H9 (cell line): ENCODE results near the gene CYB5A. TPM values are rescaled to one million over a fixed set of nuclear protein-coding genes. Genes with fewer than 3 reads are reported as not detected.

Source experiments
- DNase-seq: peaks from one replicate; pipeline ENCODE4 v3.0.0-alpha.2; 2017
- H2AFZ ChIP-seq: one replicate; pipeline ENCODE4 v1.6.1; 2013; ENCODE audit warnings: mild to moderate bottlenecking, low read length, control low read depth, moderate library complexity
- H2AK5ac ChIP-seq: 2 replicates; pipeline ENCODE4 v1.6.1; 2013; ENCODE audit warnings: low read length, control low read depth, mixed read lengths; ENCODE audit not compliant: insufficient read length
- H2BK120ac ChIP-seq: one replicate; pipeline ENCODE4 v1.6.1; 2013; ENCODE audit warnings: low read depth, mild to moderate bottlenecking, low read length, control low read depth, inconsistent platforms; ENCODE audit not compliant: poor library complexity, severe bottlenecking
- H2BK12ac ChIP-seq: 2 replicates; pipeline ENCODE4 v1.6.1; 2013; ENCODE audit warnings: low read length, control low read depth, mixed read lengths, low read depth; ENCODE audit not compliant: insufficient read length
- H2BK15ac ChIP-seq: 2 replicates; pipeline ENCODE4 v1.6.1; 2013; ENCODE audit warnings: low read depth, low read length, control low read depth
- H2BK20ac ChIP-seq: one replicate; pipeline ENCODE4 v1.6.1; 2013; ENCODE audit warnings: low read depth, mild to moderate bottlenecking, low read length, control low read depth, inconsistent platforms; ENCODE audit not compliant: poor library complexity, severe bottlenecking
- H2BK5ac ChIP-seq: 2 replicates; pipeline ENCODE4 v1.6.1; 2013; ENCODE audit warnings: low read length, control low read depth, mixed read lengths; ENCODE audit not compliant: insufficient read length
- H3K14ac ChIP-seq: 2 replicates; pipeline ENCODE4 v1.6.1; 2013; ENCODE audit warnings: low read length, control low read depth; ENCODE audit not compliant: insufficient read depth
- H3K18ac ChIP-seq: 2 replicates; pipeline ENCODE4 v1.6.1; 2013; ENCODE audit warnings: low read depth, mild to moderate bottlenecking, mixed read lengths, low read length, control low read depth; ENCODE audit not compliant: insufficient read length
- H3K23ac ChIP-seq: 2 replicates; pipeline ENCODE4 v1.6.1; 2013; ENCODE audit warnings: low read length, control low read depth, mixed read lengths, low read depth; ENCODE audit not compliant: insufficient read length
- H3K23me2 ChIP-seq: 2 replicates; pipeline ENCODE4 v1.6.1; 2013; ENCODE audit warnings: low read depth, mild to moderate bottlenecking, mixed read lengths, low read length, control low read depth; ENCODE audit not compliant: insufficient read length, poor library complexity, severe bottlenecking
- H3K27ac ChIP-seq: 2 replicates; pipeline ENCODE4 v1.5.1; 2013; ENCODE audit warnings: low read length, control low read depth, mixed read lengths, low read depth; ENCODE audit not compliant: insufficient read length
- H3K27me3 ChIP-seq: 2 replicates; pipeline ENCODE4 v1.6.1; 2013; ENCODE audit warnings: low read length, control low read depth, inconsistent platforms; ENCODE audit not compliant: insufficient read depth
- H3K4ac ChIP-seq: 2 replicates; pipeline ENCODE4 v1.6.1; 2013; ENCODE audit warnings: low read depth, mild to moderate bottlenecking, control low read depth, inconsistent platforms, low read length, moderate library complexity
- H3K4me1 ChIP-seq: 2 replicates; pipeline ENCODE4 v1.6.1; 2013; ENCODE audit warnings: low read length, control low read depth, inconsistent platforms; ENCODE audit not compliant: insufficient read depth
- H3K4me2 ChIP-seq: 2 replicates; pipeline ENCODE4 v1.6.1; 2013; ENCODE audit warnings: low read length, control low read depth, mixed read lengths; ENCODE audit not compliant: insufficient read length, insufficient read depth
- H3K56ac ChIP-seq: 2 replicates; pipeline ENCODE4 v1.6.1; 2013; ENCODE audit warnings: low read depth, mild to moderate bottlenecking, mixed read lengths, low read length, control low read depth; ENCODE audit not compliant: insufficient read length
- H3K79me1 ChIP-seq: 2 replicates; pipeline ENCODE4 v1.6.1; 2013; ENCODE audit warnings: low read depth, mild to moderate bottlenecking, moderate library complexity, low read length, control low read depth, inconsistent platforms; ENCODE audit not compliant: insufficient read depth, poor library complexity, severe bottlenecking
- H3K79me2 ChIP-seq: 2 replicates; pipeline ENCODE4 v1.6.1; 2013; ENCODE audit warnings: low read length, control low read depth, inconsistent platforms; ENCODE audit not compliant: insufficient read depth
- H3K9ac ChIP-seq: 2 replicates; pipeline ENCODE4 v1.6.1; 2013; ENCODE audit warnings: low read length, control low read depth, mixed read lengths; ENCODE audit not compliant: insufficient read length; ENCODE audit errors: extremely low read depth
- H3K9me3 ChIP-seq: one replicate; pipeline ENCODE4 v1.6.1; 2013; ENCODE audit warnings: low read depth, low read length, inconsistent platforms; ENCODE audit not compliant: control insufficient read depth
- H3T11ph ChIP-seq: one replicate; pipeline ENCODE4 v1.6.1; 2013; ENCODE audit warnings: mild to moderate bottlenecking, low read length, control low read depth, inconsistent platforms
- H4K20me1 ChIP-seq: one replicate; pipeline ENCODE4 v1.6.1; 2013; ENCODE audit not compliant: control insufficient read depth, insufficient read length, insufficient read depth
- H4K5ac ChIP-seq: 2 replicates; pipeline ENCODE4 v1.6.1; 2013; ENCODE audit warnings: low read depth, mild to moderate bottlenecking, mixed read lengths, low read length, control low read depth; ENCODE audit not compliant: insufficient read length
- H4K8ac ChIP-seq: replicated peaks from 2 replicates; pipeline ENCODE4 v1.6.1; 2013; ENCODE audit warnings: low read length, control low read depth, mixed read lengths, low read depth; ENCODE audit not compliant: insufficient read length
- H4K91ac ChIP-seq: 2 replicates; pipeline ENCODE4 v1.6.1; 2013; ENCODE audit warnings: low read depth, mild to moderate bottlenecking, moderate library complexity, mixed read lengths, low read length, control low read depth; ENCODE audit not compliant: insufficient read length
- H3K27ac Mint-ChIP-seq, 3 experiments: 2 replicates in 2 of 3; 3 replicates in 1 of 3; pipeline ENCODE4 v1.8.0; 2020 to 2021; ENCODE audit warnings: mixed read lengths in 3 of 3, mild to moderate bottlenecking in 1 of 3, moderate library complexity in 1 of 3
- H3K27me3 Mint-ChIP-seq: 2 replicates; pipeline ENCODE4 v1.8.0; 2021; ENCODE audit warnings: low read depth, mild to moderate bottlenecking, moderate library complexity, mixed read lengths
- H3K36me3 Mint-ChIP-seq, 3 experiments: 2 replicates in 2 of 3; 3 replicates in 1 of 3; pipeline ENCODE4 v1.8.0; 2020 to 2021; ENCODE audit warnings: low read depth in 3 of 3, mixed read lengths in 3 of 3; ENCODE audit not compliant: insufficient read depth in 1 of 3
- H3K4me1 Mint-ChIP-seq, 2 experiments: 2 replicates each; pipeline ENCODE4 v1.8.0; 2020; ENCODE audit warnings: mixed read lengths in 2 of 2
- H3K4me3 Mint-ChIP-seq, 2 experiments: 2 replicates in 1 of 2; 3 replicates in 1 of 2; pipeline ENCODE4 v1.8.0; 2020 to 2021; ENCODE audit warnings: mild to moderate bottlenecking in 2 of 2, mixed read lengths in 2 of 2, moderate library complexity in 1 of 2
- H3K9me3 Mint-ChIP-seq, 2 experiments: 2 replicates in 1 of 2; 3 replicates in 1 of 2; pipeline ENCODE4 v1.8.0; 2020; ENCODE audit warnings: mild to moderate bottlenecking in 2 of 2, mixed read lengths in 2 of 2, moderate library complexity in 1 of 2
- CTCF ChIP-seq: fragments of 200-600 bp; sonication (generic); conservative IDR thresholded peaks from 3 replicates; pipeline ENCODE4 v1.8.0; 2021; ENCODE audit warnings: antibody characterized with exemption, mild to moderate bottlenecking
- WGBS: extraction: QIAGEN DNeasy Blood & Tissue Kit; methylation state at CpG from one replicate; pipeline ENCODE4 v1.1.7; 2013; ENCODE audit warnings: missing lambda C conversion rate, low lambda C conversion rate, mixed read lengths; ENCODE audit not compliant: insufficient read length; ENCODE audit errors: extremely low coverage; 5-methylcytosine and 5-hydroxymethylcytosine counted together
- total RNA-seq: library from RNA; stranded (reverse); gene quantifications from 2 replicates; pipeline ENCODE4 v1.2.1, GENCODE V29; 2021

Gene CYB5A
- total RNA-seq, 1 experiment from 2014 or later = 93.2 TPM

GRCh38 chr18:74221081-74221480 lies 70.7 kb downstream of the CYB5A start:
- no peak overlapping the region for H2BK12ac ChIP-seq
- Mint-ChIP-seq H3K27me3 (no peaks in the 10 kb centered on the region; the same call in 1 of the 2 replicates), H3K36me3 (no peaks in the 10 kb centered on the region), H3K9me3 (0 out of 5 replicates have a peak, but pooled peaks cover 0 to 4% of the 10 kb centered on the region in 2 experiments), H3K4me1 (no peaks in the 10 kb centered on the region), H3K4me3 (no peak overlapping the region), H3K27ac (no peak overlapping the region)
- H2BK5ac ChIP-seq = no peak overlapping the region
- no peak overlapping the region for H2BK120ac ChIP-seq
- no peak overlapping the region for H3K56ac ChIP-seq
- H2AK5ac ChIP-seq = no peak overlapping the region
- no peak overlapping the region for H2BK20ac ChIP-seq
- WGBS = no CpG with 5 or more reads among the region's 9 CpGs
- H3K23ac ChIP-seq = no peak overlapping the region
- TF ChIP-seq CTCF = no peak
- H2BK15ac ChIP-seq = no peak overlapping the region
- H3T11ph ChIP-seq = no peak overlapping the region
- no peak overlapping the region for H3K18ac ChIP-seq
- H3K79me1 ChIP-seq = no peaks in the 10 kb centered on the region
- no peak overlapping the region for H2AFZ ChIP-seq
- no peaks in the 10 kb centered on the region for H3K79me2 ChIP-seq
- no peak overlapping the region for H3K4me2 ChIP-seq
- no peak overlapping the region for H3K4ac ChIP-seq
- no peak overlapping the region for H3K9ac ChIP-seq
- H4K8ac ChIP-seq = no peak overlapping the region
- H3K27me3 ChIP-seq = no peaks in the 10 kb centered on the region
- H3K14ac ChIP-seq = no peak overlapping the region
- no peaks in the 10 kb centered on the region for H3K4me1 ChIP-seq
- H4K91ac ChIP-seq = no peak overlapping the region
- no peak overlapping the region for H4K5ac ChIP-seq
- no peak for DNase-seq
- no peaks in the 10 kb centered on the region for H3K9me3 ChIP-seq
- H3K23me2 ChIP-seq = no peaks in the 10 kb centered on the region
- no peak overlapping the region for H3K27ac ChIP-seq
- no peaks in the 10 kb centered on the region for H4K20me1 ChIP-seq
